ENCODE results near the gene FAM89A. TPM values are rescaled to one million over a fixed set of nuclear protein-coding genes. Genes with fewer than 3 reads are reported as not detected.

FAM89A gene
- total and polyA plus RNA-seq, 9 of the 15 experiments (the other 6 are each of a cell fraction or from before 2014, with no cell fraction given): 8.7 to 66.2 (median 43.3) TPM

GRCh38 chr1:231039161-231040018 lies 664 bp downstream of the FAM89A start (continued):
- TF ChIP-seq CXXC5 (CRISPR knock-in tag; IDR thresholded peaks at IDR 0.05) (no peak; the same call in 1 of the 2 replicates), FOXP1 (CRISPR knock-in tag; IDR thresholded peaks at IDR 0.05) (peak; percentile 66; the same call in 1 of the 2 replicates), FIP1L1 (IDR thresholded peaks at IDR 0.05; ENCODE audit: low read depth, low read length, poor library complexity, severe bottlenecking) (peak; percentile 4), KLF13 (tag; IDR thresholded peaks at IDR 0.05; ENCODE audit: borderline replicate concordance, low read depth) (0 out of 2 replicates have a peak, but pooled peaks have one; percentile 41), TBL1XR1 (IDR thresholded peaks at IDR 0.05; ENCODE audit: low read length in 2 of 2) (no peak), KDM5B (IDR thresholded peaks at IDR 0.05; ENCODE audit: insufficient replicate concordance, low read depth, low read length) (peak; percentile 33), CTBP1 (IDR thresholded peaks at IDR 0.05; ENCODE audit: borderline replicate concordance) (peak; percentile 49; the same call in 1 of the 2 replicates), HMGN3 (IDR thresholded peaks at IDR 0.05; ENCODE audit: borderline replicate concordance, extremely low read depth, insufficient read length, low read depth, low read length) (peak; percentile 66), HNRNPL (IDR thresholded peaks at IDR 0.05; ENCODE audit: low read depth, low read length) (0 out of 2 replicates have a peak, but pooled peaks have one; percentile 26), BRCA1 (IDR thresholded peaks at IDR 0.05) (no peak), BRCA1 (CRISPR knock-in tag; IDR thresholded peaks at IDR 0.05) (peak; percentile 68; the same call in 1 of the 2 replicates), HDAC2 (IDR thresholded peaks at IDR 0.05) (peak; percentile 64), L3MBTL2 (IDR thresholded peaks at IDR 0.05) (peak; percentile 74), CCNT2 (IDR thresholded peaks at IDR 0.05; ENCODE audit: borderline replicate concordance, extremely low read depth, insufficient read length, low read depth, low read length) (no peak), FOXK2 (conservative IDR thresholded peaks at IDR 0.05 in 1 of 2, IDR thresholded peaks at IDR 0.05 in 1 of 2; ENCODE audit: low read depth in 2 of 2) (no peak), ZBTB9 (CRISPR knock-in tag; IDR thresholded peaks at IDR 0.05) (peak; percentile 45; the same call in 1 of the 2 replicates), FOXM1 (IDR thresholded peaks at IDR 0.05; ENCODE audit: low read depth) (no peak), FOXM1 (CRISPR knock-in tag; IDR thresholded peaks at IDR 0.05; ENCODE audit: low read depth) (no peak)
- TF ChIP-seq, protein P1, sequence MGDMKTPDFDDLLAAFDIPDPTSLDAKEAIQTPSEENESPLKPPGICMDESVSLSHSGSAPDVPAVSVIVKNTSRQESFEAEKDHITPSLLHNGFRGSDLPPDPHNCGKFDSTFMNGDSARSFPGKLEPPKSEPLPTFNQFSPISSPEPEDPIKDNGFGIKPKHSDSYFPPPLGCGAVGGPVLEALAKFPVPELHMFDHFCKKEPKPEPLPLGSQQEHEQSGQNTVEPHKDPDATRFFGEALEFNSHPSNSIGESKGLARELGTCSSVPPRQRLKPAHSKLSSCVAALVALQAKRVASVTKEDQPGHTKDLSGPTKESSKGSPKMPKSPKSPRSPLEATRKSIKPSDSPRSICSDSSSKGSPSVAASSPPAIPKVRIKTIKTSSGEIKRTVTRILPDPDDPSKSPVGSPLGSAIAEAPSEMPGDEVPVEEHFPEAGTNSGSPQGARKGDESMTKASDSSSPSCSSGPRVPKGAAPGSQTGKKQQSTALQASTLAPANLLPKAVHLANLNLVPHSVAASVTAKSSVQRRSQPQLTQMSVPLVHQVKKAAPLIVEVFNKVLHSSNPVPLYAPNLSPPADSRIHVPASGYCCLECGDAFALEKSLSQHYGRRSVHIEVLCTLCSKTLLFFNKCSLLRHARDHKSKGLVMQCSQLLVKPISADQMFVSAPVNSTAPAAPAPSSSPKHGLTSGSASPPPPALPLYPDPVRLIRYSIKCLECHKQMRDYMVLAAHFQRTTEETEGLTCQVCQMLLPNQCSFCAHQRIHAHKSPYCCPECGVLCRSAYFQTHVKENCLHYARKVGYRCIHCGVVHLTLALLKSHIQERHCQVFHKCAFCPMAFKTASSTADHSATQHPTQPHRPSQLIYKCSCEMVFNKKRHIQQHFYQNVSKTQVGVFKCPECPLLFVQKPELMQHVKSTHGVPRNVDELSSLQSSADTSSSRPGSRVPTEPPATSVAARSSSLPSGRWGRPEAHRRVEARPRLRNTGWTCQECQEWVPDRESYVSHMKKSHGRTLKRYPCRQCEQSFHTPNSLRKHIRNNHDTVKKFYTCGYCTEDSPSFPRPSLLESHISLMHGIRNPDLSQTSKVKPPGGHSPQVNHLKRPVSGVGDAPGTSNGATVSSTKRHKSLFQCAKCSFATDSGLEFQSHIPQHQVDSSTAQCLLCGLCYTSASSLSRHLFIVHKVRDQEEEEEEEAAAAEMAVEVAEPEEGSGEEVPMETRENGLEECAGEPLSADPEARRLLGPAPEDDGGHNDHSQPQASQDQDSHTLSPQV (IDR thresholded peaks at IDR 0.05): peak; percentile 67
- TF ChIP-seq, protein P2, sequence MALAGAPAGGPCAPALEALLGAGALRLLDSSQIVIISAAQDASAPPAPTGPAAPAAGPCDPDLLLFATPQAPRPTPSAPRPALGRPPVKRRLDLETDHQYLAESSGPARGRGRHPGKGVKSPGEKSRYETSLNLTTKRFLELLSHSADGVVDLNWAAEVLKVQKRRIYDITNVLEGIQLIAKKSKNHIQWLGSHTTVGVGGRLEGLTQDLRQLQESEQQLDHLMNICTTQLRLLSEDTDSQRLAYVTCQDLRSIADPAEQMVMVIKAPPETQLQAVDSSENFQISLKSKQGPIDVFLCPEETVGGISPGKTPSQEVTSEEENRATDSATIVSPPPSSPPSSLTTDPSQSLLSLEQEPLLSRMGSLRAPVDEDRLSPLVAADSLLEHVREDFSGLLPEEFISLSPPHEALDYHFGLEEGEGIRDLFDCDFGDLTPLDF (CRISPR knock-in tag; IDR thresholded peaks at IDR 0.05): 0 out of 2 replicates have a peak, but pooled peaks have one; percentile 27

Data from K562 (cell line).